ENCODE results near the gene RPS6KA5.

DNA sequence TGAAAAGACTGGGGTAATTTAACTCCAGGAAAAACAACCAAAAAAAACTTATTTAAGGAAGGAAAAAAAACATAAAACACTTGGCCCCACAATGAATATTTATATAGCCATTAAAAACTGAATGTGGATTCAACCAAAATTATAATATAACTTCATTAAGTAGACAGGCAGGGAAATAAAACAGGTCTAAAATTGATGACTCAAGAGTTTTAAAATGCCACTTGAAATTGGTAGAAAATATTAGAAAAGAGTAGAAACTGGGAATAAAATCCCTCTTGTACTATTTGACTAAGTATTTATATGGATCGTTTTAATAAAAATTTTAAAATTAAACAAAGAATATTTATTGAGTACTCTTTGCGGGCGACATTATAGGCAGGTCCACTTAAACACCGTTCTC, 28.8 kb downstream of the RPS6KA5 start:
- TF ChIP-seq, protein P1, sequence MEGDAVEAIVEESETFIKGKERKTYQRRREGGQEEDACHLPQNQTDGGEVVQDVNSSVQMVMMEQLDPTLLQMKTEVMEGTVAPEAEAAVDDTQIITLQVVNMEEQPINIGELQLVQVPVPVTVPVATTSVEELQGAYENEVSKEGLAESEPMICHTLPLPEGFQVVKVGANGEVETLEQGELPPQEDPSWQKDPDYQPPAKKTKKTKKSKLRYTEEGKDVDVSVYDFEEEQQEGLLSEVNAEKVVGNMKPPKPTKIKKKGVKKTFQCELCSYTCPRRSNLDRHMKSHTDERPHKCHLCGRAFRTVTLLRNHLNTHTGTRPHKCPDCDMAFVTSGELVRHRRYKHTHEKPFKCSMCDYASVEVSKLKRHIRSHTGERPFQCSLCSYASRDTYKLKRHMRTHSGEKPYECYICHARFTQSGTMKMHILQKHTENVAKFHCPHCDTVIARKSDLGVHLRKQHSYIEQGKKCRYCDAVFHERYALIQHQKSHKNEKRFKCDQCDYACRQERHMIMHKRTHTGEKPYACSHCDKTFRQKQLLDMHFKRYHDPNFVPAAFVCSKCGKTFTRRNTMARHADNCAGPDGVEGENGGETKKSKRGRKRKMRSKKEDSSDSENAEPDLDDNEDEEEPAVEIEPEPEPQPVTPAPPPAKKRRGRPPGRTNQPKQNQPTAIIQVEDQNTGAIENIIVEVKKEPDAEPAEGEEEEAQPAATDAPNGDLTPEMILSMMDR (conservative IDR thresholded peaks at IDR 0.05 in 1 of 2, IDR thresholded peaks at IDR 0.05 in 1 of 2; ENCODE audit: low read depth in 1 of 2, low read length in 2 of 2) = no peak
- TF ChIP-seq EZH2 (IDR thresholded peaks at IDR 0.05; ENCODE audit: low read length, missing control alignments) = no peak
